CD14-positive monocyte (primary cell): ENCODE results near the gene KCNMA1. TPM values are rescaled to one million over a fixed set of nuclear protein-coding genes. Genes with fewer than 3 reads are reported as not detected.

Source experiments
- DNase-seq, 3 donors: peaks; one replicate each; pipeline ENCODE4 v3.0.0-alpha.2; 2011 to 2022
- H2AFZ ChIP-seq: 2 replicates; pipeline ENCODE4 v1.6.0; 2012; ENCODE audit warnings: mild to moderate bottlenecking, low read depth, low read length, inconsistent platforms; ENCODE audit not compliant: insufficient read depth, poor library complexity, severe bottlenecking
- H3K27ac ChIP-seq, 2 donors: 1 replicate in 1 of 2; 2 replicates in 1 of 2; pipeline ENCODE4 v1.5.1; 2012 to 2013; ENCODE audit warnings: low read length in 2 of 2, control low read depth in 1 of 2, inconsistent platforms in 1 of 2, low read depth in 1 of 2, mild to moderate bottlenecking in 1 of 2
- H3K27me3 ChIP-seq, 2 donors: one replicate each; pipeline versions ENCODE4 v1.6.0 to v1.6.1; 2011 to 2013; ENCODE audit warnings: low read length in 2 of 2; ENCODE audit not compliant: control insufficient read depth in 2 of 2, insufficient read depth in 2 of 2
- H3K36me3 ChIP-seq, 2 donors: replicated peaks in 1 of 2; 1 replicate in 1 of 2; 2 replicates in 1 of 2; pipeline versions ENCODE4 v1.5.1 to v1.6.1; 2012 to 2013; ENCODE audit warnings: low read length in 2 of 2, control low read depth in 1 of 2, inconsistent platforms in 1 of 2, mild to moderate bottlenecking in 1 of 2; ENCODE audit not compliant: insufficient read depth in 2 of 2, control insufficient read depth in 1 of 2
- H3K4me1 ChIP-seq, 2 donors: 1 replicate in 1 of 2; 2 replicates in 1 of 2; pipeline versions ENCODE4 v1.5.1 to v1.6.1; 2012 to 2013; ENCODE audit warnings: low read length in 2 of 2, control low read depth in 1 of 2, inconsistent platforms in 1 of 2, mild to moderate bottlenecking in 1 of 2, moderate library complexity in 1 of 2; ENCODE audit not compliant: insufficient read depth in 2 of 2, control insufficient read depth in 1 of 2
- H3K4me2 ChIP-seq: replicated peaks from 2 replicates; pipeline ENCODE3; 2012; ENCODE audit warnings: low read length, moderate library complexity, mild to moderate bottlenecking; ENCODE audit not compliant: poor library complexity, severe bottlenecking; ENCODE audit errors: extremely low read depth
- H3K4me3 ChIP-seq, 3 experiments: fragments of 200-600 bp in 1 of 3; sonication (generic) in 1 of 3; replicated peaks in 1 of 3; 1 replicate in 2 of 3; 2 replicates in 1 of 3; pipeline ENCODE4 v1.5.1; 2011 to 2013; ENCODE audit warnings: low read length in 3 of 3, mild to moderate bottlenecking in 3 of 3, control low read depth in 2 of 3, low read depth in 2 of 3, inconsistent platforms in 1 of 3, moderate library complexity in 1 of 3
- H3K79me2 ChIP-seq: 2 replicates; pipeline ENCODE4 v1.6.0; 2012; ENCODE audit warnings: mild to moderate bottlenecking, control low read depth, inconsistent platforms, low read length, moderate library complexity; ENCODE audit not compliant: insufficient read depth
- H3K9ac ChIP-seq: 2 replicates; pipeline ENCODE4 v1.6.0; 2017; ENCODE audit warnings: low read length, mild to moderate bottlenecking; ENCODE audit not compliant: insufficient read depth, poor library complexity, severe bottlenecking
- H3K9me3 ChIP-seq, 2 donors: replicated peaks in 1 of 2; 1 replicate in 1 of 2; 2 replicates in 1 of 2; pipeline versions ENCODE4 v1.5.1 to v1.6.1; 2012 to 2013; ENCODE audit warnings: low read length in 2 of 2, control low read depth in 1 of 2; ENCODE audit not compliant: control insufficient read depth in 1 of 2, insufficient read depth in 1 of 2
- H4K20me1 ChIP-seq: 2 replicates; pipeline ENCODE4 v1.6.0; 2012; ENCODE audit warnings: mild to moderate bottlenecking, low read length, control low read depth, moderate library complexity; ENCODE audit not compliant: insufficient read depth
- H3K27ac Mint-ChIP-seq, 7 donors: one replicate each; pipeline ENCODE4 v1.8.0; 2020; ENCODE audit warnings: mild to moderate bottlenecking in 7 of 7, mixed read lengths in 7 of 7, moderate library complexity in 6 of 7, inconsistent platforms in 2 of 7
- H3K27me3 Mint-ChIP-seq, 3 donors: one replicate each; pipeline ENCODE4 v1.8.0; 2021 to 2022; ENCODE audit warnings: low read depth in 3 of 3, mild to moderate bottlenecking in 3 of 3, mixed read lengths in 3 of 3, moderate library complexity in 3 of 3, inconsistent platforms in 1 of 3
- H3K36me3 Mint-ChIP-seq, 2 donors: one replicate each; pipeline ENCODE4 v1.8.0; 2020; ENCODE audit warnings: mixed read lengths in 2 of 2, inconsistent platforms in 1 of 2, mild to moderate bottlenecking in 1 of 2
- H3K4me1 Mint-ChIP-seq: one replicate; pipeline ENCODE4 v1.8.0; 2020; ENCODE audit warnings: mild to moderate bottlenecking, mixed read lengths
- H3K4me3 Mint-ChIP-seq, 2 donors: one replicate each; pipeline ENCODE4 v1.8.0; 2020; ENCODE audit warnings: mild to moderate bottlenecking in 2 of 2, mixed read lengths in 2 of 2, moderate library complexity in 1 of 2
- H3K9me3 Mint-ChIP-seq, 7 donors: one replicate each; pipeline ENCODE4 v1.8.0; 2020 to 2022; ENCODE audit warnings: mixed read lengths in 7 of 7, mild to moderate bottlenecking in 6 of 7, moderate library complexity in 6 of 7, inconsistent platforms in 2 of 7
- CTCF ChIP-seq: fragments of 200-600 bp; IDR thresholded peaks from one replicate; pipeline ENCODE4 v1.8.0; 2022; ENCODE audit warnings: antibody characterized with exemption, mild to moderate bottlenecking
- WGBS: methylation state at CpG from one replicate; pipeline ENCODE4 v1.1.5; 2013; ENCODE audit warnings: missing lambda C conversion rate; ENCODE audit not compliant: insufficient coverage; 5-methylcytosine and 5-hydroxymethylcytosine counted together
- intact Hi-C, 2 donors: fragments of 100-400 bp; cut with micrococcal nuclease; formaldehyde crosslinking; loops; one replicate each; pipeline versions ENCODE4 v1.15.0 to v1.15.1; 2023
- polyA plus RNA-seq, 3 donors: library from polyadenylated mRNA; depleted of rRNA in 1 of 3; unstranded in 2 of 3; stranded (reverse) in 1 of 3; fragments of 300-500 nt in 2 of 3; fragments of >200 nt in 1 of 3; fragmentation: Illumina TruSeq in 2 of 3; gene quantifications; 1 replicate in 2 of 3; 2 replicates in 1 of 3; pipeline ENCODE4 v1.2.3, GENCODE V29; 2012 to 2021

The KCNMA1 gene
- polyA plus RNA-seq, 3 donors: 0.11 to 1.0 TPM; not detected in 1

- Histone ChIP-seq H3K4me1 (no peaks in the 10 kb centered on the region), H3K4me2 (no peak overlapping the region), H4K20me1 (no peaks in the 10 kb centered on the region), H3K27ac (no peak overlapping the region), H3K4me3 (no peak overlapping the region), H3K36me3 (no peaks in the 10 kb centered on the region), H2AFZ (no peak overlapping the region), H3K9me3 (no peaks in the 10 kb centered on the region), H3K79me2 (no peaks in the 10 kb centered on the region), H3K27me3 (peaks cover 8 to 22% of the 10 kb centered on the region in 2 donors), H3K9ac (no peak overlapping the region)
- H3K4me1 Mint-ChIP-seq: peaks cover 3% of the 10 kb centered on the region
- peak overlapping the region in 1 of 2 donors; percentile 5 for H3K4me3 Mint-ChIP-seq
- TF ChIP-seq CTCF: no peak
- WGBS: no CpG with 5 or more reads among the region's 4 CpGs
- no peaks in the 10 kb centered on the region for H3K36me3 Mint-ChIP-seq
- intact Hi-C loops: no loop called here
- no peak overlapping the region for H3K27ac Mint-ChIP-seq
- peaks cover 9 to 31% (median 18%) of the 10 kb centered on the region in 3 donors for H3K27me3 Mint-ChIP-seq
- peaks cover 0 to 3% (median 0%) of the 10 kb centered on the region in 7 donors for H3K9me3 Mint-ChIP-seq
- DNase-seq: no peak
Observed at GRCh38 chr10:77378366-77379349, 258.9 kb downstream of the KCNMA1 start.

- Mint-ChIP-seq H3K27ac (no peak overlapping the region), H3K27me3 (peaks cover 9 to 31% (median 18%) of the 10 kb centered on the region in 3 donors), H3K4me1 (peaks cover 3% of the 10 kb centered on the region), H3K9me3 (peaks cover 0 to 3% (median 0%) of the 10 kb centered on the region in 7 donors), H3K4me3 (peak overlapping the region in 1 of 2 donors; percentile 5), H3K36me3 (no peaks in the 10 kb centered on the region)
- Histone ChIP-seq H3K4me2 (no peak overlapping the region), H3K27me3 (peaks cover 8 to 22% of the 10 kb centered on the region in 2 donors), H4K20me1 (no peaks in the 10 kb centered on the region), H3K4me1 (no peaks in the 10 kb centered on the region), H3K27ac (no peak overlapping the region), H3K9me3 (no peaks in the 10 kb centered on the region), H3K79me2 (no peaks in the 10 kb centered on the region), H2AFZ (no peak overlapping the region), H3K36me3 (no peaks in the 10 kb centered on the region), H3K9ac (no peak overlapping the region), H3K4me3 (no peak overlapping the region)
- WGBS: no CpG with 5 or more reads among the region's 6 CpGs
- TF ChIP-seq CTCF: no peak
- DNase-seq: no peak
- intact Hi-C loops: no loop called here
Observed at GRCh38 chr10:77377678-77378352, 259.8 kb downstream of the KCNMA1 start.
